Parathyroid adenoma (tissue), 2 donors: ENCODE measurements around the gene TRIM59.

Source experiments
- H2AFZ ChIP-seq: fragments of 300-600 bp; sonication (generic); one replicate; pipeline ENCODE4 v1.7.0; 2017; ENCODE audit warnings: antibody characterized with exemption, mild to moderate bottlenecking
- H3K27ac ChIP-seq: fragments of 300-600 bp; sonication (generic); one replicate; pipeline ENCODE4 v1.7.0; 2017
- H3K27me3 ChIP-seq: fragments of 300-600 bp; sonication (generic); one replicate; pipeline ENCODE4 v1.7.0; 2017; ENCODE audit warnings: low read length; ENCODE audit not compliant: control insufficient read depth, insufficient read depth
- H3K36me3 ChIP-seq: fragments of 300-600 bp; sonication (generic); one replicate; pipeline ENCODE4 v1.7.0; 2017; ENCODE audit warnings: low read length; ENCODE audit not compliant: control insufficient read depth, insufficient read depth
- H3K4me1 ChIP-seq: fragments of 300-600 bp; sonication (generic); one replicate; pipeline ENCODE4 v1.7.0; 2017; ENCODE audit warnings: control low read depth
- H3K4me2 ChIP-seq: fragments of 300-600 bp; sonication (generic); one replicate; pipeline ENCODE4 v1.7.0; 2017; ENCODE audit warnings: low read length
- H3K4me3 ChIP-seq: fragments of 300-600 bp; sonication (generic); one replicate; pipeline ENCODE4 v1.7.0; 2017; ENCODE audit warnings: low read depth, low read length
- H3K79me2 ChIP-seq: fragments of 300-600 bp; sonication (generic); one replicate; pipeline ENCODE4 v1.7.0; 2017; ENCODE audit warnings: control low read depth
- H3K9ac ChIP-seq: fragments of 300-600 bp; sonication (generic); one replicate; pipeline ENCODE4 v1.7.0; 2017; ENCODE audit warnings: mild to moderate bottlenecking
- H3K9me3 ChIP-seq: fragments of 300-600 bp; sonication (generic); one replicate; pipeline ENCODE4 v1.7.0; 2017; ENCODE audit warnings: low read length; ENCODE audit not compliant: control insufficient read depth
- TF ChIP-seq, protein P1 (sequence below): fragments of 300-600 bp; sonication (generic); IDR thresholded peaks from one replicate; pipeline ENCODE4 v1.7.0; 2017; ENCODE audit warnings: antibody characterized with exemption, mild to moderate bottlenecking
- donor health status: primary hyperparathyroidism.

Gene TRIM59

DNA sequence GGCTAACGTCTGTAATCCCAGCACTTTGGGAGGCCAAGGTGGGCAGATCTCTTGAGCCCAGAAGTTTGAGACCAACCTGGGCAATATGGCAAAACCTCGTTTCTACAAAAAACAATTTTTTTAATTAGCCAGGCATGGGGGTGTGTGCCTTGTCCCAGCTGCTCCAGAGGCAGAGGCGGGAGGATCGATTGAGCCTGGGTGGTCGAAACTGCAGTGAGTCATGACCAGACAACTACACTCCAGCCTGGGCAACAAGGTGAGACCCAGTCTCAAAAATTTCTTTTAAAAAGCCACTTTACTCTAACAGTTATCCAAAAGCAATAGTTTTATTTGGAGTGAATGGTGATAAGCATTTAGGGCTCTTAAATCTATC lies 12.5 kb downstream of the TRIM59 start:
- Histone ChIP-seq H3K9me3 (no peaks in the 10 kb centered on the region), H3K4me1 (no peaks in the 10 kb centered on the region), H3K9ac (no peak overlapping the region), H3K27me3 (no peaks in the 10 kb centered on the region), H3K4me2 (no peak overlapping the region), H3K4me3 (no peak overlapping the region), H3K79me2 (no peaks in the 10 kb centered on the region), H2AFZ (no peak overlapping the region), H3K36me3 (no peaks in the 10 kb centered on the region), H3K27ac (no peak overlapping the region)
- TF ChIP-seq, protein P1, sequence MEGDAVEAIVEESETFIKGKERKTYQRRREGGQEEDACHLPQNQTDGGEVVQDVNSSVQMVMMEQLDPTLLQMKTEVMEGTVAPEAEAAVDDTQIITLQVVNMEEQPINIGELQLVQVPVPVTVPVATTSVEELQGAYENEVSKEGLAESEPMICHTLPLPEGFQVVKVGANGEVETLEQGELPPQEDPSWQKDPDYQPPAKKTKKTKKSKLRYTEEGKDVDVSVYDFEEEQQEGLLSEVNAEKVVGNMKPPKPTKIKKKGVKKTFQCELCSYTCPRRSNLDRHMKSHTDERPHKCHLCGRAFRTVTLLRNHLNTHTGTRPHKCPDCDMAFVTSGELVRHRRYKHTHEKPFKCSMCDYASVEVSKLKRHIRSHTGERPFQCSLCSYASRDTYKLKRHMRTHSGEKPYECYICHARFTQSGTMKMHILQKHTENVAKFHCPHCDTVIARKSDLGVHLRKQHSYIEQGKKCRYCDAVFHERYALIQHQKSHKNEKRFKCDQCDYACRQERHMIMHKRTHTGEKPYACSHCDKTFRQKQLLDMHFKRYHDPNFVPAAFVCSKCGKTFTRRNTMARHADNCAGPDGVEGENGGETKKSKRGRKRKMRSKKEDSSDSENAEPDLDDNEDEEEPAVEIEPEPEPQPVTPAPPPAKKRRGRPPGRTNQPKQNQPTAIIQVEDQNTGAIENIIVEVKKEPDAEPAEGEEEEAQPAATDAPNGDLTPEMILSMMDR = no peak

DNA sequence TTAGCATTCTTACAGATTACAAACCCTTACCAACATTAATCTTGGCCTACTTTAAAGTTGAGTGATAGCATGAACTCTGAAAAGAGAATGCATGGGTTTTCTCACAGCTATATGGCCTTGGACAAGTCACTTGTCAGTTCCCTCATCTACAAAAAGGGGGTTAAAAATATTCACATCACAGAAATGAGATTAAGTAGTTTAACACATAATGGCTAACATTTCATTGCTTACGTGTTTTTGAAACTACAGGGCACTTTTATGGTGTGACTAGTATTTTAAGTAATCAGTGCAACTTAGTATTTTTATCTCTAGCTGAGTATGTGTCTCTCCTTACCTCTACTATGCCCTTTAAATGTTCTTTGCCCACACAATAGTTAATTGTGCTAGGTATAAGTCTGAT lies 13.8 kb downstream of the TRIM59 start:
- H3K9me3 ChIP-seq = no peaks in the 10 kb centered on the region
- TF ChIP-seq, protein P1 = no peak
- no peaks in the 10 kb centered on the region for H3K27me3 ChIP-seq
- no peak overlapping the region for H3K27ac ChIP-seq
- no peaks in the 10 kb centered on the region for H3K4me1 ChIP-seq
- H3K79me2 ChIP-seq = no peaks in the 10 kb centered on the region
- no peak overlapping the region for H3K9ac ChIP-seq
- no peak overlapping the region for H3K4me2 ChIP-seq
- H2AFZ ChIP-seq = no peak overlapping the region
- H3K36me3 ChIP-seq = no peaks in the 10 kb centered on the region
- H3K4me3 ChIP-seq = no peak overlapping the region

DNA sequence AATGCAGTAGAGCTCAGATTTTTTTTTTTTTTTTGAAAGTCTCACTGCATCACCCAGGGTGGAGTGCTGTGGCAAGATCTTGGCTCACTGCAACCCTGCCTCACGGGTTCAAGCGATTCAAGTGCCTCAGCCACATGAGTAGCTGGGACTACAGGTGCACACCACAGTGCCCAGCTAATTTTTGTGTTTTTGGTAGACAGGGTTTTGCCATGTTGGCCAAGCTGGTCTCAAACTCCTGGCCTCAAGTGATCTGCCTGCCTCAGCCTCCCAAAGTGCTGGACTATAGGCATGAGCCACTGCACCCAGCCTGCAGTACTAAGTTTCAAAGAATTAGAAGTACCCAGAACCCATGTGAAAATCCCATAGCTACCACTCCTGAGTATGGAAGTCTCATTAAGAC lies 14.5 kb downstream of the TRIM59 start:
- Histone ChIP-seq H3K36me3 (no peaks in the 10 kb centered on the region), H3K9ac (no peak overlapping the region), H3K27me3 (no peaks in the 10 kb centered on the region), H3K27ac (no peak overlapping the region), H3K4me2 (no peak overlapping the region), H3K9me3 (no peaks in the 10 kb centered on the region), H3K79me2 (no peaks in the 10 kb centered on the region), H3K4me1 (no peaks in the 10 kb centered on the region), H2AFZ (no peak overlapping the region), H3K4me3 (no peak overlapping the region)
- TF ChIP-seq, protein P1 = no peak

GRCh38 chr3:160434071-160434470 lies 15.5 kb downstream of the TRIM59 start:
- H3K27me3 ChIP-seq = no peaks in the 10 kb centered on the region
- H3K36me3 ChIP-seq = no peaks in the 10 kb centered on the region
- H2AFZ ChIP-seq = no peak overlapping the region
- H3K4me1 ChIP-seq = no peaks in the 10 kb centered on the region
- H3K27ac ChIP-seq = no peak overlapping the region
- no peak overlapping the region for H3K4me2 ChIP-seq
- TF ChIP-seq, protein P1 = no peak
- no peak overlapping the region for H3K9ac ChIP-seq
- no peak overlapping the region for H3K4me3 ChIP-seq
- H3K9me3 ChIP-seq = no peaks in the 10 kb centered on the region
- H3K79me2 ChIP-seq = no peaks in the 10 kb centered on the region

DNA sequence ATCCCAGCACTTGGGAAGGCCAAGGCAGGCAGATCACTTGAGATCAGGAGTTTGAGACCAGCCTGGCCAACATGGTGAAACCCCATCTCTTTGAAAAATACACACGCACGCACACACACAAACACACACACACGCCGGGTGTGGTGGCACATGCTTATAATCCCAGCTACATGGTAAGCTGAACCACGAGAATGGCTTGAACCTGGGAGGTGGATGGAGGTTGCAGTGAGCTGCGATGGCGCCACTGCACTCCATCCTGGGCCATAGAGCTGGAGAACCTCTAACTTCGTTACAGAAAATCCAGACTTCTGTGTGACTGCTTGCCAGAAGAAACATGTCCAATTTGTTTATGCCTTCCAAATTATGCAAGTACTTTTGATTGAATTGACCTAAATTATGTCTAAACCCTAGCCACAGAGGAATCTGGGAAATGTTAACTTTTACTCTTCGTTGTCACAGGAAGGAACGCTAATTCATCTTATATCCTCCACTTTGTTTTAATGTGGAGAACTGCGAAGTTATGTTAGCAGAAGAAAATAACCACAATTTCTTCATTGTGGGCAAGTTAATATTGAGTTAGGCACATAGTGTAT lies 21.7 kb downstream of the TRIM59 start:
- no peak overlapping the region for H2AFZ ChIP-seq
- no peak overlapping the region for H3K9ac ChIP-seq
- no peaks in the 10 kb centered on the region for H3K27me3 ChIP-seq
- H3K27ac ChIP-seq = no peak overlapping the region
- H3K4me3 ChIP-seq = no peak overlapping the region
- no peaks in the 10 kb centered on the region for H3K9me3 ChIP-seq
- no peaks in the 10 kb centered on the region for H3K79me2 ChIP-seq
- TF ChIP-seq, protein P1 = no peak
- H3K36me3 ChIP-seq = no peaks in the 10 kb centered on the region
- no peaks in the 10 kb centered on the region for H3K4me1 ChIP-seq
- H3K4me2 ChIP-seq = no peak overlapping the region
